HepG2 (cell line): ENCODE data around the gene BACH1. TPM values are rescaled to one million over a fixed set of nuclear protein-coding genes. Genes with fewer than 3 reads are reported as not detected.
A peak's percentile ranks its signal among the peaks of the same experiment; 100 is the strongest.

Experiments
- ATAC-seq: fragments of 200-7000 bp; cut with Tn5 transposase; 3 replicates; pipeline ENCODE4 v1.9.1; 2020; ENCODE audit warnings: mild to moderate bottlenecking, moderate library complexity
- BruUV-seq: library from RNA; stranded (reverse); fragments of 400-500 nt; replicated peaks from 2 replicates; lab custom pipeline; 2021; lab: Mats Ljungman, UMichigan
- CTCF ChIA-PET: fragments of 300-600 bp; formaldehyde crosslinking; extraction: SDS; loops from one replicate; lab custom pipeline; 2021; ENCODE audit warnings: low total read pairs, inconsistent platforms, low intra/inter-chr PET ratio; lab: Yijun Ruan, JAX
- POLR2A ChIA-PET: fragments of 350-600 bp; sonication (Branson Sonifier 250); formaldehyde crosslinking; loops from one replicate; lab custom pipeline; 2020; ENCODE audit warnings: antibody characterized with exemption, inconsistent platforms; lab: Yijun Ruan, JAX
- DNase-seq: peaks from one replicate; pipeline ENCODE4 v3.0.0-alpha.2; 2015; ENCODE audit warnings: low spot score
- FAIRE-seq: peaks from 3 replicates; lab custom pipeline; 2011; peaks lifted over from hg19 to GRCh38; lab: Jason Lieb, UNC
- H2AFZ ChIP-seq: one replicate; pipeline ENCODE4 v1.6.1; 2011; ENCODE audit warnings: low read length, inconsistent platforms
- H3K27ac ChIP-seq: fragments of 300-600 bp; 3 replicates; pipeline ENCODE4 v1.8.0; 2011; ENCODE audit warnings: mixed run types, mild to moderate bottlenecking, mixed read lengths, low read length, inconsistent platforms; ENCODE audit not compliant: insufficient read depth; ENCODE audit errors: extremely low read length
- H3K27me3 ChIP-seq, 2 experiments: fragments of 200-600 bp in 1 of 2; 2 replicates in 1 of 2; 3 replicates in 1 of 2; pipeline versions ENCODE4 v1.6.0 to v1.8.0; 2011; ENCODE audit warnings: low read length in 2 of 2, mild to moderate bottlenecking in 2 of 2, moderate library complexity in 2 of 2, inconsistent platforms in 1 of 2; ENCODE audit not compliant: insufficient read depth in 2 of 2, control insufficient read depth in 1 of 2
- H3K36me3 ChIP-seq, 2 experiments: fragments of 200-600 bp in 1 of 2; replicated peaks in 1 of 2; 2 replicates in 1 of 2; 3 replicates in 1 of 2; pipeline versions ENCODE4 v1.5.1 to v1.8.0; 2011; ENCODE audit warnings: low read length in 2 of 2, inconsistent platforms in 1 of 2; ENCODE audit not compliant: insufficient read depth in 2 of 2, control insufficient read depth in 1 of 2
- H3K4me1 ChIP-seq: 2 replicates; pipeline ENCODE4 v1.5.1; 2012; ENCODE audit warnings: low read length, inconsistent platforms; ENCODE audit not compliant: insufficient read depth
- H3K4me2 ChIP-seq: 2 replicates; pipeline ENCODE4 v1.6.0; 2011; ENCODE audit warnings: low read depth, low read length, inconsistent platforms
- H3K4me3 ChIP-seq, 3 experiments: fragments of 200-600 bp in 1 of 3; sonication (generic), shearing (Covaris generic) in 1 of 3; replicated peaks in 1 of 3; 2 replicates each; pipeline ENCODE4 v1.5.1; 2011 to 2016; ENCODE audit warnings: low read length in 3 of 3, inconsistent platforms in 2 of 3, low read depth in 2 of 3, mild to moderate bottlenecking in 2 of 3, control low read depth in 1 of 3, mixed read lengths in 1 of 3; ENCODE audit not compliant: insufficient read depth in 1 of 3
- H3K79me2 ChIP-seq: one replicate; pipeline ENCODE4 v1.6.1; 2011; ENCODE audit warnings: low read length, inconsistent platforms; ENCODE audit not compliant: insufficient read depth
- H3K9ac ChIP-seq: 2 replicates; pipeline ENCODE4 v1.6.0; 2011; ENCODE audit warnings: mild to moderate bottlenecking, low read depth, low read length, inconsistent platforms; ENCODE audit not compliant: insufficient read depth
- H3K9me3 ChIP-seq: 2 replicates; pipeline ENCODE4 v1.5.1; 2012; ENCODE audit warnings: mild to moderate bottlenecking, low read length
- H4K20me1 ChIP-seq: 2 replicates; pipeline ENCODE4 v1.6.0; 2011; ENCODE audit warnings: inconsistent platforms, mild to moderate bottlenecking, low read length, moderate library complexity; ENCODE audit not compliant: insufficient read depth
- AGO2 ChIP-seq: fragments of 200-400 bp; formaldehyde crosslinking; optimal IDR thresholded peaks from 2 replicates; pipeline ENCODE3; 2017; ENCODE audit warnings: mild to moderate bottlenecking, low read depth, low read length, moderate library complexity
- GABPA ChIP-seq, 2 experiments: IDR thresholded peaks; 2 replicates each; pipeline ENCODE4 v1.6.1; 2011 to 2016; ENCODE audit warnings: low read depth in 2 of 2, low read length in 1 of 2, missing biosample characterization in 1 of 2, missing genetic modification characterization in 1 of 2
- PHF21A ChIP-seq: sonication (generic); formaldehyde crosslinking; IDR thresholded peaks from 2 replicates; pipeline ENCODE4 v1.5.0; 2020; ENCODE audit warnings: mild to moderate bottlenecking, missing genetic modification reagents
- ZBTB42 ChIP-seq: sonication (generic); formaldehyde crosslinking; IDR thresholded peaks from 2 replicates; pipeline ENCODE4 v1.5.0; 2020; ENCODE audit warnings: mild to moderate bottlenecking, missing genetic modification reagents
- ZNF44 ChIP-seq: sonication (generic); formaldehyde crosslinking; IDR thresholded peaks from 2 replicates; pipeline ENCODE4 v1.5.1; 2020; ENCODE audit warnings: mild to moderate bottlenecking, missing genetic modification reagents
- ZNF512B ChIP-seq: sonication (generic); formaldehyde crosslinking; IDR thresholded peaks from 2 replicates; pipeline ENCODE4 v1.5.1; 2020; ENCODE audit warnings: missing genetic modification reagents, mild to moderate bottlenecking, borderline replicate concordance
- WGBS: methylation state at CpG from one replicate; pipeline ENCODE4 v1.1.6; 2017; ENCODE audit warnings: low lambda C conversion rate; 5-methylcytosine and 5-hydroxymethylcytosine counted together
- in situ Hi-C: cut with HindIII; loops from 2 replicates; pipeline ENCODE4 v1.10.0; 2017; ENCODE audit warnings: low pct_unique_long_range_greater_than_20kb; ENCODE audit not compliant: extremely low pct_ligation_motif_present
- intact Hi-C: fragments of 100-400 bp; cut with micrococcal nuclease; formaldehyde crosslinking; loops from one replicate; pipeline ENCODE4 v1.10.0; 2022; ENCODE audit not compliant: unreplicated experiment
- polyA plus RNA-seq, 8 experiments: library from polyadenylated mRNA; depleted of rRNA in 3 of 8; stranded (reverse) in 7 of 8; unstranded in 1 of 8; fragments of >200 nt; fragmentation: Illumina TruSeq in 4 of 8; extraction: Trizol in 4 of 8; gene quantifications; 2 replicates each; pipeline versions ENCODE4 v1.2.1 to v1.2.3, GENCODE V29; 2011 to 2016; ENCODE audit warnings: low read depth in 4 of 8, missing spikeins in 1 of 8, mixed read lengths in 1 of 8; ENCODE audit not compliant: insufficient read depth in 1 of 8
- total RNA-seq, 5 experiments: library from RNA; depleted of rRNA; stranded (reverse); fragments of >200 nt; fragmentation: Illumina TruSeq; extraction: Trizol; gene quantifications; 2 replicates each; pipeline ENCODE4 v1.2.3, GENCODE V29; 2016; ENCODE audit warnings: low read depth in 1 of 5
- TF ChIP-seq, protein P1 (sequence below), 2 experiments: fragments of 450-650 bp in 1 of 2; sonication (generic) in 1 of 2; formaldehyde crosslinking; IDR thresholded peaks; 2 replicates each; pipeline versions ENCODE4 v1.5.0 to v1.8.0; 2020 to 2022; ENCODE audit warnings: mild to moderate bottlenecking in 1 of 2, missing genetic modification reagents in 1 of 2
- TF ChIP-seq, protein P2 (sequence below): sonication (generic); formaldehyde crosslinking; IDR thresholded peaks from 2 replicates; pipeline ENCODE4 v1.5.0; 2020; ENCODE audit warnings: mild to moderate bottlenecking, missing genetic modification reagents, moderate library complexity
- TF ChIP-seq, protein P3 (sequence below): sonication (generic); formaldehyde crosslinking; IDR thresholded peaks from 2 replicates; pipeline ENCODE4 v1.4.0; 2020; ENCODE audit warnings: missing genetic modification reagents, borderline replicate concordance

The BACH1 gene
- total and polyA plus RNA-seq, 2 of the 13 experiments (the other 11 are each of a cell fraction or from before 2014, with no cell fraction given): 16.5 to 51.7 TPM

- H3K9me3 ChIP-seq: no peaks in the 10 kb centered on the region
- TF ChIP-seq, protein P1, sequence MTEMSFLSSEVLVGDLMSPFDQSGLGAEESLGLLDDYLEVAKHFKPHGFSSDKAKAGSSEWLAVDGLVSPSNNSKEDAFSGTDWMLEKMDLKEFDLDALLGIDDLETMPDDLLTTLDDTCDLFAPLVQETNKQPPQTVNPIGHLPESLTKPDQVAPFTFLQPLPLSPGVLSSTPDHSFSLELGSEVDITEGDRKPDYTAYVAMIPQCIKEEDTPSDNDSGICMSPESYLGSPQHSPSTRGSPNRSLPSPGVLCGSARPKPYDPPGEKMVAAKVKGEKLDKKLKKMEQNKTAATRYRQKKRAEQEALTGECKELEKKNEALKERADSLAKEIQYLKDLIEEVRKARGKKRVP (CRISPR knock-in tag; IDR thresholded peaks at IDR 0.05): no peak
- TF ChIP-seq GABPA (IDR thresholded peaks at IDR 0.05; ENCODE audit: low read depth, low read length) (no peak), GABPA (CRISPR knock-in tag; IDR thresholded peaks at IDR 0.05; ENCODE audit: low read depth) (no peak), ZNF44 (no peak), AGO2 (no peak), ZNF512B (CRISPR knock-in tag) (no peak), PHF21A (CRISPR knock-in tag) (no peak), ZBTB42 (no peak)
- TF ChIP-seq, protein P2, sequence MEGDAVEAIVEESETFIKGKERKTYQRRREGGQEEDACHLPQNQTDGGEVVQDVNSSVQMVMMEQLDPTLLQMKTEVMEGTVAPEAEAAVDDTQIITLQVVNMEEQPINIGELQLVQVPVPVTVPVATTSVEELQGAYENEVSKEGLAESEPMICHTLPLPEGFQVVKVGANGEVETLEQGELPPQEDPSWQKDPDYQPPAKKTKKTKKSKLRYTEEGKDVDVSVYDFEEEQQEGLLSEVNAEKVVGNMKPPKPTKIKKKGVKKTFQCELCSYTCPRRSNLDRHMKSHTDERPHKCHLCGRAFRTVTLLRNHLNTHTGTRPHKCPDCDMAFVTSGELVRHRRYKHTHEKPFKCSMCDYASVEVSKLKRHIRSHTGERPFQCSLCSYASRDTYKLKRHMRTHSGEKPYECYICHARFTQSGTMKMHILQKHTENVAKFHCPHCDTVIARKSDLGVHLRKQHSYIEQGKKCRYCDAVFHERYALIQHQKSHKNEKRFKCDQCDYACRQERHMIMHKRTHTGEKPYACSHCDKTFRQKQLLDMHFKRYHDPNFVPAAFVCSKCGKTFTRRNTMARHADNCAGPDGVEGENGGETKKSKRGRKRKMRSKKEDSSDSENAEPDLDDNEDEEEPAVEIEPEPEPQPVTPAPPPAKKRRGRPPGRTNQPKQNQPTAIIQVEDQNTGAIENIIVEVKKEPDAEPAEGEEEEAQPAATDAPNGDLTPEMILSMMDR (CRISPR knock-in tag): no peak
- TF ChIP-seq, protein P3, sequence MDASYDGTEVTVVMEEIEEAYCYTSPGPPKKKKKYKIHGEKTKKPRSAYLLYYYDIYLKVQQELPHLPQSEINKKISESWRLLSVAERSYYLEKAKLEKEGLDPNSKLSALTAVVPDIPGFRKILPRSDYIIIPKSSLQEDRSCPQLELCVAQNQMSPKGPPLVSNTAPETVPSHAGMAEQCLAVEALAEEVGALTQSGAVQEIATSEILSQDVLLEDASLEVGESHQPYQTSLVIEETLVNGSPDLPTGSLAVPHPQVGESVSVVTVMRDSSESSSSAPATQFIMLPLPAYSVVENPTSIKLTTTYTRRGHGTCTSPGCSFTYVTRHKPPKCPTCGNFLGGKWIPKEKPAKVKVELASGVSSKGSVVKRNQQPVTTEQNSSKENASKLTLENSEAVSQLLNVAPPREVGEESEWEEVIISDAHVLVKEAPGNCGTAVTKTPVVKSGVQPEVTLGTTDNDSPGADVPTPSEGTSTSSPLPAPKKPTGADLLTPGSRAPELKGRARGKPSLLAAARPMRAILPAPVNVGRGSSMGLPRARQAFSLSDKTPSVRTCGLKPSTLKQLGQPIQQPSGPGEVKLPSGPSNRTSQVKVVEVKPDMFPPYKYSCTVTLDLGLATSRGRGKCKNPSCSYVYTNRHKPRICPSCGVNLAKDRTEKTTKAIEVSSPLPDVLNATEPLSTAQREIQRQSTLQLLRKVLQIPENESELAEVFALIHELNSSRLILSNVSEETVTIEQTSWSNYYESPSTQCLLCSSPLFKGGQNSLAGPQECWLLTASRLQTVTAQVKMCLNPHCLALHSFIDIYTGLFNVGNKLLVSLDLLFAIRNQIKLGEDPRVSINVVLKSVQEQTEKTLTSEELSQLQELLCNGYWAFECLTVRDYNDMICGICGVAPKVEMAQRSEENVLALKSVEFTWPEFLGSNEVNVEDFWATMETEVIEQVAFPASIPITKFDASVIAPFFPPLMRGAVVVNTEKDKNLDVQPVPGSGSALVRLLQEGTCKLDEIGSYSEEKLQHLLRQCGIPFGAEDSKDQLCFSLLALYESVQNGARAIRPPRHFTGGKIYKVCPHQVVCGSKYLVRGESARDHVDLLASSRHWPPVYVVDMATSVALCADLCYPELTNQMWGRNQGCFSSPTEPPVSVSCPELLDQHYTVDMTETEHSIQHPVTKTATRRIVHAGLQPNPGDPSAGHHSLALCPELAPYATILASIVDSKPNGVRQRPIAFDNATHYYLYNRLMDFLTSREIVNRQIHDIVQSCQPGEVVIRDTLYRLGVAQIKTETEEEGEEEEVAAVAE (CRISPR knock-in tag): no peak
- TF ChIP-seq, all 625 proteins: peak for 0
- Histone ChIP-seq H3K4me2 (peak overlapping the region; percentile 87; the same call in 1 of the 2 replicates), H2AFZ (no peak overlapping the region), H3K4me3 (peak overlapping the region in 1 of 3 experiments; percentile 73; a peak in 1 of 6 replicates), H3K27ac (no peak overlapping the region), H3K27me3 (no peaks in the 10 kb centered on the region; a peak in 1 of 5 replicates), H3K4me1 (peaks cover 68% of the 10 kb centered on the region), H4K20me1 (peaks cover 77% of the 10 kb centered on the region), H3K36me3 (peaks cover 0 to 1% of the 10 kb centered on the region in 2 experiments; a peak in 1 of 5 replicates), H3K9ac (no peak overlapping the region), H3K79me2 (peaks cover 90% of the 10 kb centered on the region)
- DNase-seq: no peak
- no peak for FAIRE-seq
- WGBS: 77% methylated on average over 2 of the region's 2 CpGs
- intact Hi-C loops: no loop called here
- ChIA-PET CTCF (no interaction called here), POLR2A (no interaction called here)
- ATAC-seq: no peak
- in situ Hi-C loops: no loop called here
- BruUV-seq: no TSS peak
These were observed 4.6 kb downstream of the BACH1 start for GRCh38 chr21:29303288-29303687.
